Suppressor macrophage (primary cell): ENCODE measurements around the gene ZBTB7B.
"Not testable (repeated sequence)": the region's sequence is repeated elsewhere in the genome, so short reads cannot be mapped to it uniquely, and the experiment has no call there.

ENCODE experiments used
- DNase-seq, 4 experiments: peaks; one replicate each; pipeline ENCODE4 v3.0.0-alpha.2; 2020 to 2022

Gene ZBTB7B

GRCh38 chr1:154969246-154969645 is 33.4 kb upstream of the ZBTB7B start:
- DNase-seq: no peak

DNA sequence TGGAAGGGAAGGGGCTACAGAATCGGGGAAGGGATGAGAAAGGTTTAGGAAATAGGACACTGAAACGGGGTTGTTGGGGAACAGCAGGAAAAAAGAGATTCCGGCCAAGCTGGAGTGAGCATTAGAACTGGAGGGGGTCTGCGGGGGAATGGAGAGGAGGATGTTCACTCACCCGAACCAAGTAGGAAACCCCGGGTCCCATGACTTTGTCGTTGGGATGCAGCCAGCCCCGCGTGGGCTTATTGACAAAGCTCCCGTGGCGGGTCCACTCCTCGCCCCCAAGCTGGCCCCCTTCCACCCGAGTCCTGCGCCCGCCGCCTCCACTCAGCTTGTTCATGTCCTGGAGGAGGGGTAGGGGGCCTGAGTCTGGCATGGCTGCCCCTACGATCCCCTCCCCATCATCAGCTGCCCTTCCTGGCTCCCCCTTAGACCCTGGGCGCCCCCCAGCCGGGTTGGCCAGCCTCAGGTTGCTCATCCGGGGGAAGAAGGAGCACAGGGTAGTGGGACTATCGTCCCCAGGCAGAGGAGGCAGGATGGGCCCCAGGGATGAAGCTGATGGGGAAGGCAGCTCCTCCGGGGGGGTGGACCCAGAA is 32.6 kb upstream of the ZBTB7B start:
- no peak for DNase-seq

GRCh38 chr1:154970631-154971340 is 31.8 kb upstream of the ZBTB7B start, which contains the start of gene SHC1:
SHC1 (minus strand) TSS chr1:154970747; CDS start chr1:154970526, 221 bp downstream.
- DNase-seq: peak; percentile 56 to 72 (median 62)

DNA sequence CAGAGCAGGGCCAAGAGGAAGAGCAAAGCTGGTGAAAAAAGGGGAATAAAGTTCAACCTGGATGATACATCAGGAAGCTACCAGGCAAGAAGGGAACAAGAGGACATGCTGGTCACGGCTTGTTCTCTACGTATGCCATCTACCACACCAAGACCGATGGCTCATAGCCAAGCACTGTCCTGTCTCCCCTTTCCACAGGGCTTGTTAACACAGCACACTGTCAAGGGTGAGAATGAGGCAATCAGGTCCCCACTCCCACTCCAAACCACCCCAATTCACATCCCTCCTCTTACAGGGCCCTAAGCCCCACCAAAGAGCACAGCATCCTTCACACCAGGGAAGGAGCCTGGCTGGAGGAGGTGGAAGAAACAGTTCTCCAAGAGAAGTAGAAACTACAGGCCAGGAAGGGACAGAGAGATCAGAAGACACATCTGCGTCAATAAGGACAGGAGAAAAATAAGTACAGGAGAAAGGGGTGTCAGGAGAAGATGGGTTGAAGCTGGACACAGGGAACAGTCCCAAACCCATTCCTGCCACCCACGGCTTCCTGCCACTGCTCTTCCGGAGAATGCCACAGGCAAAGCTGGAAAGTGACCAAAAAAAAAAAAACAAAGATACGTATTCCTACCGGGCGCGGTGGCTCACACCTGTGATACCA is 31.1 kb upstream of the ZBTB7B start:
- DNase-seq: peak; percentile 40 to 66 (median 42)

- DNase-seq: no peak
Measured at GRCh38 chr1:154972213-154972516, 30.4 kb upstream of the ZBTB7B start.

- no peak for DNase-seq
Measured at GRCh38 chr1:154972517-154973343, 29.9 kb upstream of the ZBTB7B start.

DNA sequence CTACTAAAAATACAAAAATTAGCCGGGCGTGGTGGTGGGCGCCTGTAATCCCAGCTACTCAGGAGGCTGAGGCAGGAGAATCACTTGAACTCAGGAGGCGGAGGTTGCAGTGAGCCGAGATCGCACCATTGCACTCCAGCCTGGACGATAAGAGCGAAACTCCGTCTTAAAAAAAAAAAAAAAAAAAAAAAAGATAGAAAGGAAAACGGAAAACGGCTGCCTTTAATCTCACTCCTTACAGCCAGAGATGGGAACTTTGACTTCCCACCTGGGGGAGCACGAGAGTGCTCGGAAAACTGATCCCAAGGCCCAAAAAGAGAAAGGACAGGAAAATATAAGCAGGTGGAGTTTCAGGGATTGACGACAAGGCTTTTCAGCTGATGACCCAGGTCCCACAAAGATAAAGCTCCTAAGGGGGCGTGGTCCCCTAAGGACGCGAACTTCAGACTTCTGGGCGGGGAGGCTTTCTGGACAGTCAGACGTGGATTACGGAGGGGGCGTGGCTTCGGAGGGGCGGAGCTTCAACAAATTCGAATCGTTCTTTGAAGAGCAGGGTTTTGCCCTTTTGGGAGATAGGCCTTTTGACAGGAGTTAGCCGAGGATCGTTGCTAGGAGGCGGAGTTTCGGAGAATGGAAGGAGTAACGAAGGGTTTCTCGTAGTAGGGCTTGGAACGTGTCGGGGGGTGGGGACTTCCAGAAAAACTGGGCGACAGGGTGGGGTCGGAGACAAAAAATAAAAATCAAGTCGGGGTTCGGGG is 29.1 kb upstream of the ZBTB7B start:
- DNase-seq: peak; percentile 96 to 97 (median 96)

DNA sequence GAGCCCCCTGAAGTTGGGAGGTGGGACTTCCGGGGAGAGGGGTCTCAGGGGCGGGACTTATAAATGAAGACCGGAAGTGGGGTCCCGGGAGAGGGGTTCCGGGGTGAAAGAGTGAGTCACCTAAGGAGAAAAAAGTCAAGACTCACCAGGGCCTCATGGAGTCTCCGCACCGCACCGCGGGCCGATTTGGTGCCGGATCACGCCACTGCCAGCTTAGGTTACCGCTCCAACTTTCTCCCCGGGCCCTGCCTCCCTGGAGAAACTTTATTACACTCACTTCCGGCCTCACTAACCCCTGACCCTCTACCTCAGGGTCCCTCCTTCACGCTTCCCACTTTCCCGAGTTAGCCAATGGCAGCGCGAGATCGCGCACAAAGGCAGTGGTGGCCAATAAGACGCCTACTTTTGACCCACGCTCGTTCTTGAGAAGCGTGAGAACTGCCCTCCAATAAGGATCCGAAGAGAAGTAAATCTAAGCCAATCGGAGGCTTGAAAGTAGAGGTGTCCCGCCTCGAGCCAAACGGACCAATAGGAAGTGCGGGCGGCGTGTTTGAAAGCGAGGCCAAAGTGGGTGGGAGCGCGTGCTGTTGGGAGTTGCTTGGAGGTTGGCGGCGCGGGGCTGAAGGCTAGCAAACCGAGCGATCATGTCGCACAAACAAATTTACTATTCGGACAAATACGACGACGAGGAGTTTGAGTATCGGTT is 28.3 kb upstream of the ZBTB7B start, which contains the start of gene CKS1B:
Gene CKS1B, plus strand, starts transcription at position 580 of the 706 bp plus-strand sequence. Its CDS starts 65 bp downstream, at position 645.
- peak; percentile 97 to 100 (median 100) for DNase-seq

- DNase-seq: peak; percentile 97 to 99 (median 98)
Measured at GRCh38 chr1:154974808-154975408, 27.7 kb upstream of the ZBTB7B start.

- peak; percentile 59 to 85 (median 74) for DNase-seq
Measured at GRCh38 chr1:154975409-154976059, 27.1 kb upstream of the ZBTB7B start.

- DNase-seq: peak in 1 of 4 experiments; percentile 17
Measured at GRCh38 chr1:154977762-154978161, 24.8 kb upstream of the ZBTB7B start.

- DNase-seq: no peak
Measured at GRCh38 chr1:154978360-154978759, 24.2 kb upstream of the ZBTB7B start.

- no peak for DNase-seq
Measured at GRCh38 chr1:154982341-154982740, 20.3 kb upstream of the ZBTB7B start.

DNA sequence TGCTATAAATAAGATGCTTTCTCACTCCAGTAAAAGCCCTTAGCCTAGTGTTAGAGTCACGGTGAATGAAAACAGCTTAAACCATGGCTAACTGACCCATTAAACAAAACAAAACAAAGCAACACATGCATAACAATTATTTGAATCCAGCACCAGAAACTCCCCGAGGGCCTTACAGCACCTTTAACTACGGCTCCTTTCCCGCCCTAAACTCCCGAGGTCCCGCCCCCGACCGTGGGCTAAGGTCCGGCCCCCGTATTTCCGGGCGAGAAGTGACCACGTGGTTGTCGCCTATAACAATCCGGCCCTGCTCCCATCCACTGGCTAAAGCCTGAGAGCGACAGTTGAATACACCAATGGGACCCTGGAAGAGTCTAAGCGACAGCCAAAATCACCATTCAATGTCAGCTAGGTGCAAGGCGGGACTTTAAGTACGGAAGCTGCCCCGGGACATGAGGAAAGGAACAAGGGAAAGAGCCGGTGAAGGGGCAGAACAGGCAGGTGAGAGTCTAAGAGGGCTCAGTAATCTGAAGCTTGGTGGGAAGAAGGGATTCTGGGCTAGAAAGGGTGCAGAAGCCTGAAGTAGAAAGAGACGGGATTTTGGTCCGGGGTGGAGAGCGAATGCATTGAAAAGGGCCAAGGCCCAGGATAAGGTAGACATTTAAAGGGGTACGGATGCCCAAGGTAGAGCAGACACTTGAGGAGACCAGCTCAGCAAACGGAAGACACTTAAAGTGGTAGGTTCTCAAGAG is 19.5 kb upstream of the ZBTB7B start, which contains the start of gene FLAD1:
Gene FLAD1, plus strand, starts transcription at position 448 of the 752 bp plus-strand sequence. CDS start 351 bp downstream, outside the sequence.
- DNase-seq: peak; percentile 98 to 99 (median 98)

GRCh38 chr1:154983776-154984466 is 18.7 kb upstream of the ZBTB7B start:
- DNase-seq: no peak

DNA sequence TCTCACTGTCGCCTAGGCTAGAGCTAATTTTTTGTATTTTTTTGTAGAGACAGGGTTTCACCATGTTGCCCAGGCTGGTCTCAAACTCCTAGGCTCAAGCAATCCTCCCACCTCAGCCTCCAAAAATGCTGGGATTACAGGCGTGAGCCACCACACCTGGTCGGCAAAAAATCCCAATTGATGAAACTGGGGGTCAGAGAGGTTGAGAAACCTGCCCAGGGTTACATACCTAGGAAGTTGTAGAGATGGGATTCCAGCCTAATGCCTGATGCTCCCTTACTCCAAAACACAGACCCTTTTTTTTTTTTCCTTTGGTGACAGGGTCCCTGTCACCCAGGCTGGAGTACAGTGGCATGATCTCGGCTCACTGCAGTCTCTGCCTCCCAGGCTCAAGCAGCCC is 15.9 kb upstream of the ZBTB7B start:
- DNase-seq: not testable (repeated sequence)

DNA sequence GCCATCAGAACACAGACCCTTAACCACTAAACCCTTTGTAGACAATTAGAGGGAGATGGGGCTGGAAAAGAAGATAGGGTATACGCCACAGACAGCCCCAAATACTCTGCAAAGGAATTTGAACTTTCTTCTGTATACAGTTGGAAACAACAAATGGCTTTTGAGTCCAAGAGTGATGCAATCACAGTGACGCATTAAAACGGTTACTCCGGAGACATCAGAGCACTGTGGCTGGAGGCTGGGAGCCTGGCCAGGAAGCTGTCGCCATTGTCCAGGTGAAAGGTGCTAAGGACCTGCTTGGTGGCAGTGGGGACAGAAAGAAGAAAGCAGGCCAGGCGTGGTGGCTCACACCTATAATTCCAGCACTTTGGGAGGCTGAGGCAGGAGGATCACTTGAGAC is 15.3 kb upstream of the ZBTB7B start:
- no peak for DNase-seq

GRCh38 chr1:154988058-154988954 is 14.3 kb upstream of the ZBTB7B start:
- DNase-seq: peak in 1 of 4 experiments; percentile 32
